Activated naive CD8-positive, alpha-beta T cell treated with anti-CD3 and anti-CD28 coated beads, Interleukin-2, amount 50 U/mL, for 24 hours (primary cell): Measurements from ENCODE around the gene ZNF787.

Experiments used
- ATAC-seq: fragments of 150-1000 bp; cut with Tn5 transposase; one replicate; pipeline ENCODE4 v1.10.0; 2021
- DNase-seq: peaks from one replicate; pipeline ENCODE4 v3.0.0; 2021
- H3K27ac Mint-ChIP-seq: one replicate; pipeline ENCODE4 v1.8.0; 2021; ENCODE audit warnings: mild to moderate bottlenecking, mixed read lengths
- H3K27me3 Mint-ChIP-seq: one replicate; pipeline ENCODE4 v1.8.0; 2021; ENCODE audit warnings: mixed read lengths
- H3K36me3 Mint-ChIP-seq: one replicate; pipeline ENCODE4 v1.8.0; 2021; ENCODE audit warnings: low read depth, mixed read lengths
- H3K4me1 Mint-ChIP-seq: one replicate; pipeline ENCODE4 v1.8.0; 2021; ENCODE audit warnings: mixed read lengths
- H3K4me3 Mint-ChIP-seq: one replicate; pipeline ENCODE4 v1.8.0; 2021; ENCODE audit warnings: mild to moderate bottlenecking, moderate library complexity, mixed read lengths
- H3K9me3 Mint-ChIP-seq: one replicate; pipeline ENCODE4 v1.8.0; 2021; ENCODE audit warnings: mixed read lengths

Gene ZNF787

DNA sequence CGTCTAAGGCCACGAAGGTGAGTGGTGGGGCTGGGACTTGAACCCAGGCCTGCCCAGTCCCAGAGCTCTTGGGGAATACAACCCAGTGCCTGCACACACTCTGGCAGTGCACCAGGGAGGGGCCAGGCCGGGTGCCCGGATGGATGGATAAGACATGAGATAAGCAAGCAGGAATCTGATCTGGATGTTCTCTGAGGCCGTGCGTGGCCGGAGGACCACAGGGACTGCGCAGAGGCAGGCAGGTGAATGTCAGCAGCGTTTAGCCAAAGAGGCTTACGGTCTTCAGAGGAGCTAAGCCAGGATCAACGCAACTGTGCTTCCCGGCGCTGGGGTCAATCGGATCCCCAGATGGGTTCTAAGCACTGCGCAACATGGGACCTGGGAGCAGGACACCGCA is 1.5 kb downstream of the ZNF787 start:
- no peaks in the 10 kb centered on the region for H3K9me3 Mint-ChIP-seq
- H3K27ac Mint-ChIP-seq = peak overlapping the region; percentile 92
- H3K27me3 Mint-ChIP-seq = no peaks in the 10 kb centered on the region
- H3K4me1 Mint-ChIP-seq = peaks cover 43% of the 10 kb centered on the region
- DNase-seq = no peak
- ATAC-seq = no peak
- peaks cover 10% of the 10 kb centered on the region for H3K36me3 Mint-ChIP-seq
- peak overlapping the region; percentile 86 for H3K4me3 Mint-ChIP-seq

DNA sequence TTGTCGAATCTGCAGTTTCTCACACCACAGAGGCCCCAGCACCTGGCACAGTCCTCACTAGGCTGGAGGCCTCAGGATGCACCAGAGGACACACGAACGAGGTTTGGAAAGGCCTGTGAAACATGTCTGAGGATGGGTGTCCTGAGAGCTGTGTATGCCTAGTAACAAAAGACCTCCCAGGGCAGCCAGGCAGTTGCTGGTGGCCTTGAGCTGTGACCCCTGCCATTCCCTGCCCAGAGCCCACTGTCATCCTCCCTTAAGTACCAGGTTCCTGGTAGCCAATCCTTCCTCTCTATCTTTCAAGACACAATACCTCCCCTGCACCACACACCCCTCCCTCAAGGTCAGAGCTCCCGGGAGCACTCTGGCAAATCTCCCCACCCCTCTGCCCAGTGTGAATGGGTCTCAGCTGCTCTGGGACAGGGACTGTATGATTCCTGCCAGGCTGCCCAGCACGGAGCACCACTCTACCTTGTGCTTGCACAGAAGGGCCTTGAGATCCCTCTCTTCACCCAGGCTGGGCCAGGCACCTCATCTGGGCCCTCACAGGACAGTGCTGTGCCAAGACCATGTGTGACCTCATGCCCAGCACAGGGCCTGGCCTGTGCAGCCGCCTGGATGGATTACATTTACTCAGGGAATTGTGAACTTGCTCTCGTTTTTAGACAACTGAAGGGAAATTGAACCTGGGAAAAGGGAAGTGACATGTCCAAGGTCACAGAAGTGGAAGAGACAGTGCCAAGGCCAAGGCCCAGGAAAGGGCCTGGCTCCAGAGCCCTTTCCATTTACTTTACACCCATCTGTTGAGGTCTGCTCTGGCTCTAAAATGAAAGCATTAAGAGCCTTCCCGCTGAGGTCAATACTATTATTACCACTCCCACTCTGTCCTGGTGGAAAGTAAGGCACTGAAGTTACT is 2.2 kb downstream of the ZNF787 start:
- peaks cover 14% of the 10 kb centered on the region for H3K36me3 Mint-ChIP-seq
- DNase-seq (no peak), ATAC-seq (no peak)
- peak overlapping the region; percentile 86 for H3K4me3 Mint-ChIP-seq
- peaks cover 46% of the 10 kb centered on the region for H3K4me1 Mint-ChIP-seq
- no peaks in the 10 kb centered on the region for H3K27me3 Mint-ChIP-seq
- H3K9me3 Mint-ChIP-seq = no peaks in the 10 kb centered on the region
- H3K27ac Mint-ChIP-seq = peak overlapping the region; percentile 92

DNA sequence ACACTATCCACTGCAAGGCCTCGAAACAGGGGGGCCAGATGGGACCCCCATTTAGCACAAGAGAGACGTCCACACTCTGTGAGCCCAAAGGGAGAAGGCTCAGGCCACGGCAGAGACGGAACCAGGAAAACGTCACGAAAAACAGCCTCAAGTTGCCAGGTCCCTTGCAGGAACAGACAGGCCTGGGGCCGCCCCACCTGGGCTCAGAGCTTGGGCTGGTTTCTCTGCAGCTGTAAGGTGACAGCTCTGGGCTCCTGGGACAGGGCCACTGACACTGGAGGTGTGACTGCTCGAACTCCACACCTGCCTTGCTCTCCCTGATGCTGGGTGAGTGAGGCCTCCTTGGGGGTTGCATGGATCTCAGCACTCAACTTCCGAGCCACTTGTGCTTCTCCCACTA is 3.2 kb downstream of the ZNF787 start:
- ATAC-seq = no peak
- Mint-ChIP-seq H3K4me1 (peaks cover 55% of the 10 kb centered on the region), H3K4me3 (no peak overlapping the region), H3K27ac (no peak overlapping the region), H3K36me3 (peaks cover 15% of the 10 kb centered on the region), H3K27me3 (no peaks in the 10 kb centered on the region), H3K9me3 (no peaks in the 10 kb centered on the region)
- no peak for DNase-seq

DNA sequence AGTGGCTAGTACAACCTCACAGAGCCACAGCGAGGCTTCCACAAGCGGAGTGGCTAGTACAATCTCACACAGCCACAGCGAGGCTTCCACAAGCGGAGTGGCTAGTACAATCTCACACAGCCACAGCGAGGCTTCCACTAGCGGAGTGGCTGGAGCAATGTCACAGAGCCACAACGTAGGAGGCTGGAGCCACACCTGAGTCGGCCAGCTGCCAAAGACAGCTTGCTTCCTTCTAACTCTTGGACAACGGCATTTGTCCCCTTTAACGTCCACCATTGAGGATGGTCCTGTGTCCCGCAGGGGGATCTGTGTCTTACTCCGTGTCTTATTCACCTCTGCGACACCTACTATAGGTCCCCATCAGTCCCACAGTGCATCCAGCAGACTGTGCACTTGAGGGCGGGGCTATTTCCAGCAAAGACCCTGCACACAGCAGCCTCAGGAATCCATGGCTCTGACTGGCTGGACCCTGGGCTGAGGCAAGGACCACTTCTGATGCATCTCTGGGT is 3.7 kb downstream of the ZNF787 start:
- Mint-ChIP-seq H3K27ac (no peak overlapping the region), H3K27me3 (no peaks in the 10 kb centered on the region), H3K36me3 (peaks cover 15% of the 10 kb centered on the region), H3K9me3 (no peaks in the 10 kb centered on the region), H3K4me1 (peaks cover 58% of the 10 kb centered on the region), H3K4me3 (no peak overlapping the region)
- no peak for ATAC-seq
- DNase-seq = no peak

DNA sequence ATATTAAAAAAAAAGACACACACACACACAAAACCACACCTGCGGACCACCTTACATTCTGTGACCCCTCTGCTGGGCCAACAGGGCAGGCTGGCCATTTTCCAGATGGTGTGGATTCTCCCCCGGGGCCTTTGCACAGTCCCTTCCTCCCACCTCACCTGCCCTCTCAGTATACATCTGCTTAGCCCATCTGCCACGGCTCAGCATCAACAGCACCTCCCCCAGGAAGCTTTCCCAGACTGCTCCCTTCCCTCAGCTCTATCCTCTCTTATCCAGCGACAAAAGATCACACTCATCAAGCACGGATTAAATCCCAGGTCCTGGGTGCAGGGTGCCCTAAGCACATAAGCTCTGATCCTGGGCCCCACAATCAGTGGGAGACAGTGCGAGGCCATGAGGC is 4.5 kb downstream of the ZNF787 start:
- H3K4me1 Mint-ChIP-seq = peaks cover 60% of the 10 kb centered on the region
- H3K36me3 Mint-ChIP-seq = peaks cover 15% of the 10 kb centered on the region

DNA sequence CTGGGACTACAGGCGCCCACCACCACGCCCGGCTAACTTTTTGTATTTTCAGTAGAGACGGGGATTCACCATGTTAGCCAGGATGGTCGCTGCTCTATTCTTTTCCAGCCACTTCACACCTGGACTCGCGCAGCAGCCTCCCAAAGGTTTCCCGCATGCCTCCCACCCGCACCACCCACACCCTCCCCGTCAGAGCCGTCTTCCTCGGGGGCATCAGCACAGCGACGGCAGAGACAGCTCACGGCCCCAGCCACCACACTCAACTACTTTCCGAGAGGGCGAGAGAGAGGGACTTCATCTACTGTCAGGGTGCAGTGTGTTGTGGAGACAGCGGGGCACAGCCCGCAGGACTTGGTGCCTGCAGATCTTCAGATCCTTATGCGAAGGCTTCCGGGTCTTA is 5.6 kb downstream of the ZNF787 start:
- ATAC-seq (no peak), DNase-seq (no peak)
- no peak overlapping the region for H3K27ac Mint-ChIP-seq
- no peaks in the 10 kb centered on the region for H3K27me3 Mint-ChIP-seq
- H3K4me1 Mint-ChIP-seq = peaks cover 68% of the 10 kb centered on the region
- H3K9me3 Mint-ChIP-seq = no peaks in the 10 kb centered on the region
- peaks cover 15% of the 10 kb centered on the region for H3K36me3 Mint-ChIP-seq
- H3K4me3 Mint-ChIP-seq = no peak overlapping the region

More for the DNA sequence above, 4.5 kb downstream of the ZNF787 start:
- no peak overlapping the region for H3K4me3 Mint-ChIP-seq
- H3K27ac Mint-ChIP-seq = no peak overlapping the region
- H3K27me3 Mint-ChIP-seq = no peaks in the 10 kb centered on the region
- H3K9me3 Mint-ChIP-seq = no peaks in the 10 kb centered on the region
- DNase-seq (no peak), ATAC-seq (no peak)

DNA sequence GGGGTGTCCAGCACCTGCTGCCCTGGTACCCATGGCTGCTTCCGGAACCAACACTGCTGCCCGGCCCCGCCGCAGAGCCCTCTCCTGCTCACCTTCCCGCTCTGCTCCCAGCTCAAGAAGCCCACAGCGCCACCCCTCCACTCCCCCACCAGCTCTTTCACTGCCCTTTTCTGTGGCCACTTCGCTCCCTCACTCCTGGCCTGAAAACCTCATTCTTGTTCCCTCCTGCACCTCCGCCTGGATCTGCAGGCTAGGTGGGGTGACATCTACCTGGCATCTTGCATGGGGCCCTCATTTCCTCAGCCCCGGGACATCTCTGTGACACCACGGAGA is 6.4 kb downstream of the ZNF787 start:
- Mint-ChIP-seq H3K4me1 (peaks cover 69% of the 10 kb centered on the region), H3K27ac (peak overlapping the region; percentile 56), H3K9me3 (no peaks in the 10 kb centered on the region), H3K27me3 (no peaks in the 10 kb centered on the region), H3K4me3 (no peak overlapping the region), H3K36me3 (peaks cover 13% of the 10 kb centered on the region)
- ATAC-seq (no peak), DNase-seq (no peak)

DNA sequence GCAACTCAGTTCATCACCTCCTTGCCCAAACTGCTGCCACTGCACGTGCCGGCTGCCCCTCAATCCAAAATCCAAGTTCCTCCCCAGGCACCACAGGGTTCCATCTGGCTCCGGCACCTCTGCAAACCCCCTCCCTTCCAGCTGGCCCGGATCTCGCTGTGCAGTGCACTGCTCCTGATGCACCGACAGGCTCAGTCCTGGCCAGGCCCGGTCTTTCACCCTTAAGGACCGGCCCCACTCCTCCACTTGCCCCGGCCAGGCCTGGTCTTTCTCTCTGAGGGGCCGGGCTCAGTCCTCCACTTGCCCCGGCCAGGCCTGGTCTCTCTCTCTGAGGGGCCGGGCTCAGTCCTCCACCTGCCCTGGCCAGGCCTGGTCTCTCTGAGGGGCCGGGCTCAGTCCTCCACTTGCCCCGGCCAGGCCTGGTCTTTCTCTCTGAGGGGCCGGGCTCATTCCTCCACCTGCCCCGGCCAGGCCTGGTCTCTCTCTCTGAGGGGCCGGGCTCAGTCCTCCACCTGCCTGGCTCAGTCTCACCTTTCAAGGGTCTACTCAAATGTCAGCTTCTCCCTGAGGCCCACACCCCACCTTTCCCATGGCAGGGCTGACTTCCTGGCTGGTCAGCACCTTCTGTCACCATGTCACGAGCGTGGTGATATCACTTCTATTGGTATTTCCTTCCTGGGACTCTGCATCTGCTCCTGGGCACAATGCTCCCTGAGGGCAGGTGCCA is 6.9 kb downstream of the ZNF787 start:
- Mint-ChIP-seq H3K9me3 (no peaks in the 10 kb centered on the region), H3K27ac (no peak overlapping the region), H3K27me3 (no peaks in the 10 kb centered on the region), H3K4me1 (peaks cover 66% of the 10 kb centered on the region), H3K36me3 (peaks cover 9% of the 10 kb centered on the region), H3K4me3 (no peak overlapping the region)
- ATAC-seq (no peak), DNase-seq (no peak)

DNA sequence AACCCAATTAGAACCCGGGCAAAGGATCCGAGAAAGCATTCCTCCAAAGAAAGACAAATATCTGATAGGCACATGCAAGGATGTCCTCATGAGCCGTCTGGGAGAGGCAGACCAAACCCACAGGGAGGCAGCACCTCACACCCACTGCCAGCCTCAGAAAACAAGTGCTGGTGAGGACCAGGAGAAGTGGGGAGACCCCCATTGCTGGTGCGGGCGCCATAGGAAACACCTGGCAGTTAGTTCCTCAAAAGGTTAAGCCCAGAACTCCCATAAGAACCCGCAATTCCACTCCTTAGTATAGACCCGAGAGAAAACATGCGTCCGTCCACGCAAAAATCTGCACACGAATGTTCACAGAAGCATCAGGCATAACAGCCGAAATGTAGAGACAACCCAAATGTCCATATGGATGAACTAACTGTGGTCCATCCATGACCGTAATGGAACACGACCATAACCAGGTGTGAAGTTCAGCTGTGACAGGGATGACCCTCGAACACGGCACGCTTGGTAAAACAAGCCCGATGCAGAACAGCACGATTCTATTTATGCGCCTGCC is 7.9 kb downstream of the ZNF787 start:
- H3K27ac Mint-ChIP-seq = peak overlapping the region; percentile 56
- no peak for DNase-seq
- H3K4me3 Mint-ChIP-seq = no peak overlapping the region
- ATAC-seq = no peak
- no peaks in the 10 kb centered on the region for H3K27me3 Mint-ChIP-seq
- H3K36me3 Mint-ChIP-seq = peaks cover 9% of the 10 kb centered on the region
- no peaks in the 10 kb centered on the region for H3K9me3 Mint-ChIP-seq
- peaks cover 62% of the 10 kb centered on the region for H3K4me1 Mint-ChIP-seq

DNA sequence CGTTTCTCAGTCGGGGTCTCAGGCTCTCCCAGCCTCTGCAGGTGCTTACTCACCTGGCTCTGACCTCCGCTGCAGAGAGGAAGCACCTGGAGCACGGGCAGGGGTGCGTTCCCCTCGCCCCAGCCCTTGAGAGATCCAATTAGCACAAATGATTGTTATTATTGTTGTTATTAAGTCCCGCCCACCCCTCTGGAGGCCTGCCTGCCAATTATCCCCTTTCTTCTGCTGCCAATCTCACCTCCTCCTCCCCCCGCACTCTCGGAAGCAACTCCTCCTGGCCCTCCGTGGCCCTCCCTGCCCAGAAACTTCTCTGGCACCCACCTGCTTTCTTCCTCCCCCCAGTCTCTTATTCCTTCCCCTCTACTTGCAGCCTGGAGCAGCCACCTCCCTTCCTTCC is 8.8 kb downstream of the ZNF787 start:
- no peaks in the 10 kb centered on the region for H3K9me3 Mint-ChIP-seq
- ATAC-seq (no peak), DNase-seq (no peak)
- peak overlapping the region; percentile 14 for H3K4me3 Mint-ChIP-seq
- peaks cover 9% of the 10 kb centered on the region for H3K36me3 Mint-ChIP-seq
- peak overlapping the region; percentile 51 for H3K27ac Mint-ChIP-seq
- no peaks in the 10 kb centered on the region for H3K27me3 Mint-ChIP-seq
- H3K4me1 Mint-ChIP-seq = peaks cover 57% of the 10 kb centered on the region

DNA sequence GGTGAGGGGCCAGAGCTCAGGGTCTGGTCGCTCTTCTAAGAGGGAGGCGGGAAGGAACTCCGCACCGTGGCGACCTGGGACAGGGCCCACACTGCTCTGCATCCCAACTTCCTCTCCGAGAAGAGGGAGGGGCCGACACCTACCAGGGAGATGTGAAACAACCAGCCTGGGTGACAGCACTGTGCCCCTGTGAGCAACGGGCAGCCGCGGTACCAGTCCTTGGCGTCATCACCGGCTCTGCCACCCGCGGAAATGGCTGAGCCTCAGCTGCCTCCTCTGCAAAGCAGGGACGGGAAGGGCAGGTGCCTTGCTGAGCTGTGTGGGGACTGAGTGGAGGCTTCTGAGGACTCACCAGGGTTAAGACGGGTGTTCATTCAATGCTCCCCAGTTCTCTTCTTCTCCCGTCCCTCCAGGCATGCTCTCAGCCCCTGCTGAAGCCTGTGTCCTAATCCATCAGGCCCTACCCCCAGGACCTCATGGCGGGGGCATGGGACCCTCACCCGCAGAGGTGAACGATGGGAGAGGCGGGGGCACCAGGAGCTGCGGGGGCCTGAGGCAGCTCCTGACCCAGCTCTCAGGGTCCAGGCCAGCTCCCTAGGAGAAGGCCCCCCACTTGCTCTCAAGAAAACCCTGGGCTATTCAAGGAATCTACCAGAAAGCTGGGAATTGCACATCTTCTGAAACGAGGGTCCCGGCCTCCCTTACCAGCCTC is 9.3 kb downstream of the ZNF787 start:
- H3K4me1 Mint-ChIP-seq = peaks cover 62% of the 10 kb centered on the region
- no peaks in the 10 kb centered on the region for H3K27me3 Mint-ChIP-seq
- H3K27ac Mint-ChIP-seq = no peak overlapping the region
- DNase-seq (peak; percentile 63), ATAC-seq (peak; percentile 95)
- H3K36me3 Mint-ChIP-seq = peaks cover 12% of the 10 kb centered on the region
- H3K4me3 Mint-ChIP-seq = no peak overlapping the region
- H3K9me3 Mint-ChIP-seq = no peaks in the 10 kb centered on the region

DNA sequence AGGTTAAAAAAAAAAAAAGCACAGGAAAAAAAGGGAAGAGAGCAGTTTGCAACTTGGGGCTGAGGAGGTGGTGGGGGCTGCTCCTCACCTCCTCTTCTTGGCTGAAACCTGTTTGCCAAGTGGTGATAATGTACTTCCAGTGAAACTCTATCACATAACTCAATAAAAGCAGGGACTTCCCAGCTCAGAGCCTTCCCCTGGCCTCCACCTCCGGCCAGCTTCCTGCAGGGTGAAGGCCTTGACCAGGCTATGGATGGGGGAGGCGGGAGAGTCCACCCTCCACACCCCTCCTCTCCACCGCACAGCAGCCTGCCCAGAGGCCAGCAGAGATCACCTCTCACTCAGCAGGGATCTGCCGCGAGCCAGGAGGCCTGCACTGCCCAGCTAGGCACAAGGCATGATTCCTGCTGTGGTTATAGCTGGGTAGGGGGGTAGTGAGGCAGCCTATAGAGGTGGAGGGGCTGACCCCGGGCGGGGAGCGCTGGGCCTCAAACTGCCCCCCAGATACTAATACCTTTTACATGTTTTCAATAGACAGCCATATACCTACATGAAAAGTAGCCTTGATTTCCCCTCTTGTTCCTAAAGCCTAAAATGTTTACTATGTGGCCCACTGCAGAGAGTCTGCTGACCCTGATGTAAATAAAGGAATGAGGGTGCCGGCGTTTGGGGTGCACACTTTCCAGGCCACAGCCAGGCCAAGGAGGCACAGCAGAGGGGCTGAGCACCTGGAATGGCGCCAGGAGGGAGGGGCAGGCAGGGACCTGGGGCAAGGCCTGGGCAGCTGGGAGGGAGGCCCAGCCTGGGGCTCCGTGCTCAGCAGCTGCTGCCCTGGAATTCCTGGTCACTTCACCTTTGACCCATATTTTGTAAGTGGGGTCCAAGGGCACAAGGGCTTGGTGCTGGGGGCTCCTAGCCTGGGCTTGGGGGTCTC is 10.3 kb downstream of the ZNF787 start:
- Mint-ChIP-seq H3K27me3 (no peaks in the 10 kb centered on the region), H3K36me3 (peaks cover 17% of the 10 kb centered on the region), H3K4me1 (peaks cover 68% of the 10 kb centered on the region), H3K27ac (no peak overlapping the region), H3K9me3 (no peaks in the 10 kb centered on the region), H3K4me3 (no peak overlapping the region)
- DNase-seq (no peak), ATAC-seq (no peak)

DNA sequence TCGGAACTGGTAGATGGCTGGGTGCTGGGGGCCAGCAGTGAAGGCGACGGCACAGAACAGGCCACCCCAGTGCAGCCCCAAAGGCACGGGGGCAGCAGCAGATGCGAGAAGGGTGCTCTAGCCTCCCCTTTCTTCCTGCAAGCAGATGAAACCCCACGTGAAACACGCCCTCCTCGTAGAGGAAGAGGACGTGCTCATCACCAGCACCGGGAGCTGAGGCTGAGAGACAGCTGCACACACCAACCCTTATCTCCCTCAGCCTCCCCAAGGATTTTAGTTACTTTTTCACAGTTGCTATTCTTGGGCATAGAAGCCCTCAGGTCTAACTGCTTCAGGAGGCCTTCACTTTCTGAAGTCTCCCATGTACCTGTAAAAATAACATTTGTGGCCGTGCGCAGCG is 11.9 kb downstream of the ZNF787 start:
- no peaks in the 10 kb centered on the region for H3K27me3 Mint-ChIP-seq
- ATAC-seq = no peak
- no peaks in the 10 kb centered on the region for H3K9me3 Mint-ChIP-seq
- no peak for DNase-seq
- H3K4me3 Mint-ChIP-seq = no peak overlapping the region
- no peak overlapping the region for H3K27ac Mint-ChIP-seq
- H3K4me1 Mint-ChIP-seq = peaks cover 68% of the 10 kb centered on the region
- peaks cover 10% of the 10 kb centered on the region for H3K36me3 Mint-ChIP-seq
